PFSK-1 (cell line): ENCODE results near the gene NRBP1.

ENCODE experiments used
- POLR2AphosphoS5 ChIP-seq: IDR thresholded peaks from 2 replicates; pipeline ENCODE4 v1.6.1; 2012; ENCODE audit warnings: low read depth, mild to moderate bottlenecking, control low read depth, low read length, moderate library complexity
- REST ChIP-seq, 2 experiments: IDR thresholded peaks; 2 replicates each; pipeline versions ENCODE4 v1.6.1 to v1.8.0; 2011 to 2012; ENCODE audit warnings: low read depth in 2 of 2, low read length in 2 of 2, control low read depth in 1 of 2, inconsistent platforms in 1 of 2, mild to moderate bottlenecking in 1 of 2, moderate library complexity in 1 of 2; ENCODE audit not compliant: insufficient read depth in 1 of 2
- TAF1 ChIP-seq: IDR thresholded peaks from 2 replicates; pipeline ENCODE4 v1.6.1; 2012; ENCODE audit warnings: low read length, control low read depth, borderline replicate concordance; ENCODE audit not compliant: insufficient read depth

- no peak for TF ChIP-seq REST (IDR thresholded peaks at IDR 0.05; ENCODE audit: insufficient read depth in 1 of 2, low read depth in 2 of 2, low read length in 2 of 2)
- TF ChIP-seq TAF1 = no peak
- no peak for TF ChIP-seq POLR2AphosphoS5
Measured at GRCh38 chr2:27416151-27416550, 12.3 kb upstream of the NRBP1 start.
